Dermis blood vessel endothelial cell (primary cell): Measurements from ENCODE around the gene TMEM131. TPM values are rescaled to one million over a fixed set of nuclear protein-coding genes. Genes with fewer than 3 reads are reported as not detected.
A peak's percentile ranks its signal among the peaks of the same experiment; 100 is the strongest.
"Not testable (repeated sequence)": the region's sequence is repeated elsewhere in the genome, so short reads cannot be mapped to it uniquely, and the experiment has no call there.

Experiments used
- DNase-seq: peaks from one replicate; pipeline ENCODE4 v3.0.0; 2010
- total RNA-seq: library from RNA; depleted of rRNA; stranded (reverse); fragments of >200 nt; gene quantifications from 2 replicates; pipeline ENCODE4 v1.2.3, GENCODE V29; 2014

The TMEM131 gene
- total RNA-seq, 1 donor from 2014 or later = 22.3 TPM

DNA sequence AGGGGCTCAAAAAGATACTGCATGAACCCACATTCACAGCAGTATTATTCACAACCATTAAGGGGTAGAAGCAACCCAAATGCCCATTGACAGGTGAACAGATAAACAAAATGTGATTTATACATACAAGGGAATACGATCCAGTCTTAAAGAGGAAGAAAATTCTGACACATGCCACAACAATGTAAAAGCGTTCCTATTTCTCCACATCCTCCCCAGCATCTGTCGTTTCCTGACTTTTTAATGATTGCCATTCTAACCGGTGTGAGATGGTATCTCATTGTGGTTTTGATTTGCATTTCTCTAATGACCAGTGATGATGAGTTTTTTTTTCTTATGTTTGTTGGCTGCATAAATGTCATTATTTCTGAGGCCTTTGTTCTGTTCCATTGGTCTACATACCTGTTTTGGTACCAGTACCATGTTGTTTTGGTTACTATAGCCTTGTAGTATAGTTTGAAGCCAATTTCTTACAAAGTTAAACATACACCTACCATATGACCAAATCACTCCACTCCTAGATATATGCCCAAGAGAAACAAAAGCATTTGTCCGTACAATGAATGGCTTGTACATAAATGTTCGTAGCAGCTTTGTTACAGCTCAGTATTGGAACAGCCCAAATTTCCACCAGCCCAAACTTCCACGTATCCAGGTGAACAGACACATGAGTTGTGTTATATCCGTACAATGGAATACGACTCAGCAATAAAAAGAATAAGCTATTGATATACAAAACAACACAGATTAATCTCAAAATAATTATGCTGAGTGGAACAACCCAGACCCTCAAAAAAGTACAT is 85.1 kb downstream of the TMEM131 start:
- DNase-seq = peak; percentile 4

DNA sequence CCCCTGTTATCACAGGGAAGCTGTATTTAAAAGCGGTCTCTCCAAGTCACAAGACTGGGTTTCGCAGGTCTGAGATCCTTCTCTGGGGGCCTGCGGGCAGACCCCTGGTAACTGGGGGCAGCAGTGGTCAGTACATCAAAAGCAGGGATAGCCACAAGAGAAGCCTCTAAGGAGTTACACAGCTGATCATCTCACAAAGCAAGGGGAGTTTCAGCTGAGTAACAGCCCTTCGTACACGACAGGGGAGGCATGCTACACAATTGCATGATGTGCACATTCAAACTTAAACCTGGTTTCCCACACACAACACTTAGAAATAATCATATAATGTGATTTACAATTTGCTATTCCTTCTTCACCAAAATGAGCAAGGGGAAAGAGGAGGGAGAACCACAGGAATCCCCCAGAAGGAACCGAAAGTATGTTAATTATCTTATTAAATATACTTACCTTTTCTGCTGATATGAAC is 87.5 kb downstream of the TMEM131 start:
- no peak for DNase-seq

DNA sequence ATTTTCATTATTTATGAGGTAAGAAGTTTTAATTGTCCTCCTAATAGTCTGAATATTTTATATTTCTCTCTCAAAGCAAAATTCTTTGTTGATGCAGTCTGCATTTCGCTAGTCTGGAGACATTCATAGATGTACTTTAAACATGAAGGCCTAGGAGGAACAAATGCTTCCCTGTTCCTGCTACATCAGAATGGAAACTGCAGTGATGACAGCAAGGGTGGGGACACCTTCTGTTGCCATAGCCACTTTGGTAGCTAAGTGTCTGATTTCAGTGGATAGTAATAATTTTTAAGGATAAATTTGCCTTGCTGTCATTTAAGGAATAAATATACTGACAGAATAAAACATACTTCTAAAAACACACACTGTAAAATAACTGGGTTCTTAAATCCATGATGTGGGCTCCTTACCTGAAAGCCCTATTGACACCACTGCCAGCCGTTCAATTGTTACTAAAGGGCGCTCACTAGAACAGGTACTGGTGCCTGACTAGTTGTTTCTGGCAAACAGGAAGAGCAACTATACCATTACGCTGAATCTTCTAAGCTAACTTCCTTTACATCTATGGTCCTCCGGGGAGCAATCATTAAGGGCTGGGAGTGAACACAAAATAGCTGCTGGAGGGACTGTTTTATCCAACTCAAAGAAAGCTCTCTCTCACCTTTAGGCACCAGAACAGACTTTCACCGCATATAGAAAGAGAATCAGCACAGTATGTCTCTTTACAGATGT is 88.2 kb downstream of the TMEM131 start:
- DNase-seq = no peak

DNA sequence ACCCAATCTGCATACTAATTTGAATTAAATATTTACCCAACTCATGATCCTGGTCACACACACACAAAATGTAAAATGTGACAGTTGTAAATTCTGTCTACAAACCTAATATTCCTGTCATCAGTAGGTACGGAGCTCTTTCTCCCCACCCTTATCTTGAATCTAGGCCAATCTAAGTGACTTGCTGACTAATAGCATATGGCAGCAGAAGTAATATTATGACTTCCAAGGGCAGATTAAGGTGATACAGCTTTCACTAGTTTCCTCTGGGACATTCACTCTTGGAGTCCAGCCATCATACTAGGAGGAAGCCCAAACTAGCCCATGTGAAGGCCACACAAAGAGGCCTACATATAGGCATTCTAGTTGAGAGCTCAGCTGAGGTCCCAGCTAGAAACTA is 89.4 kb downstream of the TMEM131 start:
- DNase-seq = peak; percentile 2

DNA sequence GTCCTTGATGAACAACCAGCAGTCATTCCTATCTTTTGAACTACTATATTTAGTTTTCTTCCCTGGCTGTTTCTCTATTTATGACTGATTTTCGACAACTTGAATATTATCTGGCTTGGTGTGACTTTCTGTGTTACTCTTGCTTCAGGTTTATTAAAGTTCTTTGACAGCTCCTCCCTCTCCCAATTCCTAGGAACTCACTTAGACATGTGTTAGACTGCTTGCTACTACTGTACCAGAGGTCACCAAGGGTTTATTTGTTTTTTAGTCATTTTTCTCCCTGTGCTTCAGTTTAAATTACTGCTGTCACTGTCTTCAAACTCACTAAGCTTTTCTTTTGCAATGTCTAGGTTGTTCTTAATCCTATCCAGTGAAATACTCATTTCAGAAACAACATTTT is 90.5 kb downstream of the TMEM131 start:
- no peak for DNase-seq

DNA sequence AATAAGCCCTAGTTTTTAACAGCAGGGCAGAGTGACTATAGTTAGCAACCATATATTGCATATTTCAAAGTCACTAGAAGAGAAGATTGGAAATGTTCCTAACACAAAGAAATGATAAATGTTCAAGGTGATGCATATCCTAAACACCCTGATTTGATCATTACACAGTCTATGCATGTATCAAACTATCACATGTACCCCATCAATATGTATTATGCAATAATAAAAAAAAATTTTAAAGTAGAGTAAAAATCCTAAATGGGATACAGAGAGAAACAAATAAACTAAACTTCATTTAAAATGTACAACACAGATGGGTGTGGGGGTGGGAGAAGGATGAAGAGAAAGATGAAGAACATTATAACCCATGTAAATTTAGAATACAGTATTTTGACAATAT is 93.9 kb downstream of the TMEM131 start:
- no peak for DNase-seq

DNA sequence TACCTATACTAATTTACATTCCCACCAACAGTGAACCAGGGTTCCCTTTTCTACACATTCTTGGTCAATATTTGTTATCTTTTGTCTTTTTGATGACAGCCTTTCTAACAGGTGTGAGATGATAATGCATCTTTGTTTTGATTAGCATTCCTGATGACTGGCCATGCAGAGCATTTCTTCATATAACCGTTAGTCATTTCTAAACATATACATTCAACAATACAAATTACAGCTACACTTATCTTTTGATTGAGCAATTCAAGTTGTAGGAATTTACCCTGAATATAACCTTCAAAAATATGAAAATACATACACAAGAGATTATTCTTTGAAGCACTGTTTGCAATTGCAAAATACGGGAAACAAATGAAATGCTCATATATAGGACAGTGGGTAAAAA is 94.9 kb downstream of the TMEM131 start:
- DNase-seq = no peak

DNA sequence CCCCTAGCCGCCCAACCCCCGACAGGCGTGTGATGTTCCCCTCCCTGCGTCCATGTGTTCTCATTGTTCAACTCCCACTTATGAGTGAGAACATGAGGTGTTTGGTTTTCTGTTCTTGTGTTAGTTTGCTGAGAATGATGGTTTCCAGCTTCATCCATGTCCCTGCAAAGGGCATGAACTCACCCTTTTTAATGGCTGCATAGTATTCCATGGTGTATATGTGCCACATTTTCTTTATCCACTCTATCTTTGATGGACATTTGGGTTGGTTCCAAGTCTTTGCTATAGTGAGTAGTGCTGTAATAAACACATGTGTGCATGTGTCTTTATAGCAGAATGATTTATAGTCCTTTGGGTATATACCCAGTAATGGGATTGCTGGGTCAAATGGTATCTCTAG is 102.7 kb downstream of the TMEM131 start:
- DNase-seq = not testable (repeated sequence)

DNA sequence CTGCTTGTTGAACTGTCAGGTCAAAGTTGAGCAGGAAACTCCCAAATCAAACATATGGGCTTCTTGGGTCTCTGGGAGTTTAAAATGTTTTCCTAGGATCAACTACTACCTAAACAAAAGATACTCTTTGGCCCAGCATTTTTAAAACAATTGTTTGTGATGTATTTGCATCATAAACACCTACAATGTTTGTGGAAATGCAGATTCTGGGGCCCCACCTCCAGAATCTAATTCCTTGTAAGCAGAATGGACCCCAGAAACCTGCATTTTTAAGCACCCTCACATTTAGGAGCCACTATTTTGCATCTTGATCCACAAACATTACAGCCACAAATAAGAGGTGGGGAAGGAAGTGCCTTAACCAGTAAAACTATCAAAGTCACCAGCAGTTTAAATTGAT is 104.1 kb downstream of the TMEM131 start:
- no peak for DNase-seq

DNA sequence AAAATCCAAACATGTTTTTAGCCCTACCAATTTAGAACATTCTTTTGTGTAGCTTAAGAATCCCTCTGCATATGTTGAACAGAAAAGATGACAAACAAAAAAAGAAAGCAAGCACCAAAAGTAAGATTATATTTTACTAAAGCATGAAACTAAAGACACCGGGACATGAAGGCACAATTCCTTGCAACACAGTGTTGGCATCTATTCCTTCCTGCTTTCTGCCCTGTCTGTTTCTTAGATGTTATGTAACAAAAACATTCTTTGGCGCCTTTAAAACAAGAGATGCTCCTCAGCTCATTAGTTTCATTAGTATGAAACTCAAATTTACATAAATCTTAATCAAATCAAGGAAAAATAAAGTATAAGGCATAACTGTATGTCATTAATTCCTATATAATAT is 106.6 kb downstream of the TMEM131 start:
- no peak for DNase-seq

DNA sequence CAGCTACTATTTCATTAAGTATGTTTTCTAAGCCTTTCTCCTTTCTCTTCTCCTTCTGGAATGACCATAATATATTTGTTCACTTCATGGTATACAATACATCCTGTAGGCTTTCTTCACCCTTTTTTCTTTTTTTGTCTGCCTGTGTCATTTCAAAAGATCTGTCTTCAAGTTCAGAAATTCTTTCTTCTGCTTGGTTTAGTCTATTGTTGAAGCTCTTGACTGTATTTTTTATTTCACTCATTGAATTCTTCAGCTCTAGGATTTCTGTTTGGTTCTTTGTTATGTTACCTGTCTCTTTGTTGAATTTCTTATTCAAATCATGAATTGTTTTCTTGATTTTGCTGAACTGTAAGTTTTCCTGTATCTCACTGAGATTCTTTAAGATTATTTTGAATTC is 109.9 kb downstream of the TMEM131 start:
- no peak for DNase-seq

DNA sequence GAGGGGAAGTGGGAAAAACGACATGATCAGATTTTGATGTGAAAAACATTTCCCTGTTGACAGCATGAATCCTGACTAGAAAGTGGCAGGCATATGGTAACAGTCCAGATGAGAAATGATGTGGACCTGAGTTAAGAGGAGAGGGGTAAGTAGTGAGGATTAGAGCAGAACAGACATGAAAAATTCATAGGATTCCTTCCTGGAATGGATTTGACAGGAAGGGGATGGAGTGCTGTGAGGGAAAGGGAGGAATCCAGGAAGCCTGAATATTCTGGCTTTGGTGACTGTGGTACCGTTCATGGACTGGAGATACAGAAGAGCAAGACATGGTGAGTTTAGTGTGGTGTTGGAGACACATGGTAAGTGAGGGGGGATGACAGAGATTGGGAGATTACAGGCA is 115.4 kb downstream of the TMEM131 start:
- no peak for DNase-seq

DNA sequence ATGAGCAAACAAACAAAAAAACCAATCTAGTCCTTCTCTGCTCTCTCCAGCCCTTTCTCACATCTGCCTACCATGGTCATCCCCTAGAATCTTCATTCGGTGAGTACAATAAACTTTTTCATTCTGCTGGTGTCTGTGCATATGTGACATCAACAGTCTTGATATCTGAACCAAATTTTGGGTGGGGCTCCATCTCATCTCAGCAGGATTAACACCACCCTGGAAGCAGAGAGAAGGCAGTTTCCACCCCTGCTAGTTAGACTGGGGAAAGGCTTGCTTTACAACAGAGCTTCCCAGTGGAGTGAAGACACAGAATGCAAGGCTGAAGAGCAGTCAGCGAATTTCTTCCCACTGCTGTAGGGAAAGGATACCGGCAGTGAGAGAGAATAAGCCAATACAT is 116.9 kb downstream of the TMEM131 start:
- DNase-seq = no peak

DNA sequence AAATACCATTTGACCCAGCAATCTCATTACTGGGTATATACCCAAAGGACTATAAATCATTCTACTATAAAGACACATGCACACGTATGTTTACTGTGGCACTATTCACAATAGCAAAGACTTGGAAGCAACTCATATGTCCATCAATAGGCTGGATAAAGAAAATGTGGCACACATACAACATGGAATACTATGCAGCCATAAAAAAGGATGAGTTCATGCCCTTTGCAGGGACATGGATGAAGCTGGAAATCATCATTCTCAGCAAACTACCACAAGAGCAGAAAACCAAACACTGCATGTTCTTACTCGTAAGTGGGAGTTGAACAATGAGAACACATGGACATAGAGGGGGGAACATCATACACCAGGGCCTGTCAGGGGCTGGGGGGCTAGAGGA is 117.4 kb downstream of the TMEM131 start:
- DNase-seq = not testable (repeated sequence)

DNA sequence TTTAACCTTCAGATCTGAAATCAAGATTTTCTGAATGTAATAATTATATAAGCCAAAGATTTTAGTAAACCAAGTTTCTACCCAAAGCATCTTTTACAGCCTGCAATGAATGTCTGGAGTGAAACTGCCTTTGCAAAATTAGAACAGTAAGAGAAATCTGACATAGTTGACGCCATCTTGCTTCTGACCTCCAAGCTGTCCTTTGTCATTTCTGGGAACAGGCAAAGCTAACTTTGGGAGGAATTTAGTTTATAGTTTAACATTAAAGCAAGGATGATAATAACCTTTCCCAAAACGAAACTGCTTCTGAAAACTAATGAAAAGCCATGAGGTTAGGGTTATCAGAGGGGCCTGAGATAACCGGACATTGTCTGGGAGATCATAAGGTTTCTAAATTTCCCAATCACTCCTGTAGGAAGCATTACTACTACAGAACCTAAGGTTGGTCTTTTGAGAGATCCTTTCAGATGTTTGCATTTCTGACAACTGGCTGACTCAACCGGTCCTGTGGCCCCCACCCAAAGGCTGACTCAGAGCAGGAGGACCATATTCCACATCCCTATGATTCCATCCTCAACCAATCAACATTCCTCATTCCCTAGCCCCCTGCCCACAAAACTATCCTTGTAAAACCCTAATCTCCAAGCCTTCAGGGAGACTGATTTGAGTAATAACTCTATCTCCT is 124.5 kb downstream of the TMEM131 start:
- no peak for DNase-seq

DNA sequence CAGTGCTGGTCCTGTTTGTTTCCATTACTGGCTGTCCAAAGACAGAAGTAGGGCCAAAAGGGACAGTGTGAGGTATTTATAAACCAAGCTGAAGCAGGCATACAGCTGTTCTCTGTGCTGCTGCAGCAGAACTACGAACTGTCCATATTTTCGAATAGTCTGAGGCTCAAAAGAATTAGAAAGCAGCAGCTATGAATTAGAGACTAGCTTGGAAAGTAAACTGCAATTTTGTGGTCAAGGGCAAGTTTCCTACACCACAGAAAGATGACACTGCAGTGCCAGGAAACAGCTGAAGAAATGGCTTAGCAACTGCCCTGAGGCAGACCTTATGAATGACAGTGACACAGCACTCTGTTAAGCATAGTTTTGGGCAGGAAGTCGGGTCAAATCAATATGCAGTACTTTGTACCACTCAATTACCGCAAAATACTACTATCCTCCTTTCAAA is 125.3 kb downstream of the TMEM131 start:
- DNase-seq = peak; percentile 44

DNA sequence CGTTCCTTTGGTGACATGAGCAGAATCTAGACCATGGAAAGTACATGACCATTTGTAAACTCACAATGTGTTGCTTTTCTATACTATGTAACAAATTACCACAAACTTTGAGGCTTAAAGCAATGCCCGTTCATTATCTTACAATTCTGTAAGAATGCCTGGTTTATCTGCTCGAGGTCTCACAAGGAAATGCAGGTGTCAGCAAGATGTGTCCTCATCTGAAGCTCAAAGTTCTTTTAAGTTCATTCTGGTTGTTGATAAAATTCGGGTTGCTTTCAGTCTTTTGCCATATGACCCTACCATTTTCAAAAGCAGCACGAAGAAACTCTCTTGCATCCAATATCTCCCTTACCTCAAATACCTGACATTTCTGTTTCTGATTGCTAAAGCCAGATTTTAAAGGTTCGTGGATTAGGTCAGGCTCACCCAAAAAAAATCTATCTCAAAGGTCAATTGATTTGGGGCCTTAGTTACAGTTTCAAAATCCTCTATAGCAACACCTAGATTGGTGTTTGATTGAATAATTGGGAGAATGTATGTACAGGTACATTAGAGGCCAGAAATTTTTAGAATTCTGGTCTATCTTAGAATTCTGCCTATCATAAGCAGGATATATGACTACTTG is 125.9 kb downstream of the TMEM131 start:
- DNase-seq = no peak

DNA sequence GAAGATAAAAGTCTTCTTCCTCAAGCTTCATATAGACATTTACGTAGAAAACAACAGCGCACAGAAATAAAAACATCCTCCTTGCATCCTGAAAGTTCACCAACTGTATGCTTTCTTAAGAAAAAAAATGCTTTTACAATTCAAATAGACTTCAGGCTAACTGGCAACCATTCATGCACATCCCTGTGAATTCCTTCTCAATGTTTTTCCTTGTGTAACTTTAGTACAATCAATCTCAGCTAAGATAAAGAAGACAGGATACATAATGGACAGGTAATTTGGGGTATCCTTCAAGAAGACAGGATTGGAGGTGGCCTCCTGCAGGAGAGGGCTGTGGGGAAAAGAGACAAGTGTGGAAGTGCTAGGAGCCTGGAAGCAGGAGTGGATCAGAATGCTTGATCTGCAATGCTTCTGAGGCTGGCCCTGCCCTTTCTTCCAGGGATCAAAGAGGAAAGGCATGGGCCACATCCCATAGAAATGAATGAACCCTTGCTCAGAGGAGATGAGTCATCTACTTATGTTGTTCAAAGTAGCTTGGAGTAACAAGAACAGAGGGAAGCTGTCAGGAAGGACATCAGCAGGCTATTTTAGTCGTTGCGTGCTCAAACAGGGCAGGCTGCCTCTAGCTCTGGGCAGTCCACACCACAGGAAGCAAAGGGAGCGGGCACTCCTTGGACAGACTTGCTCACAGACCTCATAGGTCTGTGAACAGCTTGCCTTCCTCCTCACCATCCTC is 126.6 kb downstream of the TMEM131 start:
- DNase-seq = peak; percentile 83

DNA sequence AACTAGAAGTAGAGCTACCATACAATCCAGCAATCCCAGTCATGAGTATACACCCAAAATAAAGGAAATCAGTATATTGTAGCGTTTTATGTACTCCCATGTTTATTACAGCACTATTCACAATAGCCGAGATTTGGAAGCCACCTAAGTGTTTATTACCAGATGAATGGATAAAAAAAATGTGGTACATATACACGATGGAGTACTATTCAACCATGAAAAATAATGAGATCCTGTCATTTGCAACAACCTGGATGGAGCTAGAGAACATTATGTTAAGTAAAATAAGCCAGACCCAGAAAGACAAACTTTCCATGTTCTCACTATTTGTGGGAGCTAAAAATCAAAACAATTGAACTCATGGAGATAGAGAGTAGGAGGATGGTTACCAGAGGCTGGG is 131.9 kb downstream of the TMEM131 start:
- no peak for DNase-seq

DNA sequence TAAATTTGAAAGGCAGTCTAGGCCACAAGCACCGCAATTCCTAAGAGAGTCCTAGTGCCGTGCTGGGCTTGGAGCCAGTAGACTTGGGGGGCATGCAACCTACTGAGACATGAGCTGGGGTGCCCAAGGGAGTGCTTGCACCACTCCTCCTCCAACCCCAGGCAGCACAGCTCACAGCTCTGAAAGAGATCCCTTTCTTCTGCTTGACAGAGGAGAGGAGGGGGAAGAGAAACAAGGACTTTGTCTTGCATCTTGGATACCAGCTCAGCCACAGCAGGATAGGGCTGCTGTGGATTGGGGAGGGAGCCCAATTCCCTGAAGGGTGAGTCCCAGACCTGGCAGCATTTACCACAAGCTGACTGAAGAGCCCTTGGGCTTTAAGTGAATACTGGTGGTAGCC is 134.6 kb downstream of the TMEM131 start:
- no peak for DNase-seq

DNA sequence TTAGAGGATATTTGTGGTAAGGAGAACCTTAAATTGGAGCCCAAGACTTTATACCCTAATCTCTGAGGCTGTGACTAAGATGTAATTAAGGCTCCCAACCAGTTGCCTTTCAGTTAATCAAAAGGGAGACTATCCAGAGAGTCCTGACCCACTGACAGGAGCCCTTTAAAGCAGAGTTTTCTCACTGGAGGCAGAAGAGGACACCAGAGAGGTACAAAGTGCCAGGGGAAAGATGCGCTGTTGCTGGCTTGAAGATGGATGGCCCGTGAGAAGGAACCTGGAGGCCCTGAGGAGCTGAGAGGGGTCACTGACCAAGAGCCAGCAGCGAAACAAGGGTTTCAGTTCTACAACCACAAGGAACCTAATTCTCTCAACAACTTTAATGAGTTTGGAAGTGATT is 137.3 kb downstream of the TMEM131 start:
- no peak for DNase-seq

DNA sequence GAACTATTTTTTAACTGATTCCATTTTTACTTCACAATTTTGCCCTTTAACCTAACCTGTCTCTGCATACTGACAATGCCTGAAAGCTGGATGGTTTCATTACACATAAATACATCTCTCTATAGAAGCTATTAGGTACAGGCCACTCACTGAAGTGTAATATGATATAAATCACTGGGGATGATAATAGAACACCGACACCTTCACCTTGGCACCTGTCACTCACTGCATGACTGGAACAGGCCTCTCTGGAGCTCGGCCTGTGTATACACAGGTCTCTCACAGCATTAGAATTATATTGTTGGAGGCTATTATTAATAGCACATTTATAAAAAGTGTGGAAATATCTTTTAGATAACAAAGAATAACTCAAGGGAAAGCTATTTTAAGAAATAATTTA is 138.2 kb downstream of the TMEM131 start:
- DNase-seq = no peak
